Caco-2 (cell line): Measurements from ENCODE around the gene PPP4R2. TPM values are rescaled to one million over a fixed set of nuclear protein-coding genes. Genes with fewer than 3 reads are reported as not detected.
A peak's percentile ranks its signal among the peaks of the same experiment; 100 is the strongest.
"Not testable (repeated sequence)": the region's sequence is repeated elsewhere in the genome, so short reads cannot be mapped to it uniquely, and the experiment has no call there.

Experiments
- BruUV-seq: library from RNA; stranded (reverse); fragments of 400-500 nt; replicated peaks from 2 replicates; lab custom pipeline; 2021; lab: Mats Ljungman, UMichigan
- CTCF ChIA-PET: fragments of 300-600 bp; sonication (Branson Sonifier 250); formaldehyde crosslinking; loops from one replicate; lab custom pipeline; 2022; ENCODE audit warnings: antibody characterized with exemption; lab: Charles Lee
- POLR2A ChIA-PET: fragments of 300-600 bp; sonication (Branson Sonifier 250); formaldehyde crosslinking; loops from one replicate; lab custom pipeline; 2022; ENCODE audit warnings: antibody characterized with exemption; lab: Charles Lee
- DNase-seq, 2 experiments: peaks; one replicate each; pipeline versions ENCODE4 v3.0.0 to v3.0.0-alpha.2; 2020 to 2022
- H3K27me3 ChIP-seq: replicated peaks from 2 replicates; pipeline ENCODE4 v1.6.0; 2011; ENCODE audit warnings: low read length; ENCODE audit not compliant: control insufficient read depth, insufficient read depth
- H3K36me3 ChIP-seq: 2 replicates; pipeline ENCODE4 v1.5.1; 2011; ENCODE audit warnings: low read length; ENCODE audit not compliant: control insufficient read depth, insufficient read depth
- H3K4me1 ChIP-seq: fragments of 250-450 bp; sonication (Bioruptor Pico); 2 replicates; pipeline ENCODE4 v1.5.1; 2020; ENCODE audit warnings: mild to moderate bottlenecking
- H3K4me3 ChIP-seq: 2 replicates; pipeline ENCODE4 v1.5.1; 2011; ENCODE audit warnings: low read depth, mild to moderate bottlenecking, control low read depth, low read length
- H3K9me3 ChIP-seq: fragments of 250-450 bp; sonication (Bioruptor Pico); 2 replicates; pipeline ENCODE4 v1.5.1; 2020; ENCODE audit warnings: mild to moderate bottlenecking, moderate library complexity
- H3K27ac Mint-ChIP-seq: one replicate; pipeline ENCODE4 v1.8.0; 2022; ENCODE audit warnings: mixed read lengths; ENCODE audit not compliant: unreplicated experiment
- H3K27me3 Mint-ChIP-seq: one replicate; pipeline ENCODE4 v1.8.0; 2022; ENCODE audit warnings: mixed read lengths; ENCODE audit not compliant: insufficient read depth, unreplicated experiment
- H3K36me3 Mint-ChIP-seq: one replicate; pipeline ENCODE4 v1.8.0; 2022; ENCODE audit warnings: mild to moderate bottlenecking, mixed read lengths; ENCODE audit not compliant: insufficient read depth, unreplicated experiment
- H3K4me1 Mint-ChIP-seq: one replicate; pipeline ENCODE4 v1.8.0; 2022; ENCODE audit warnings: low read depth, mixed read lengths; ENCODE audit not compliant: unreplicated experiment
- H3K4me3 Mint-ChIP-seq: one replicate; pipeline ENCODE4 v1.8.0; 2022; ENCODE audit warnings: mild to moderate bottlenecking, moderate library complexity, mixed read lengths; ENCODE audit not compliant: unreplicated experiment
- H3K9me3 Mint-ChIP-seq: one replicate; pipeline ENCODE4 v1.8.0; 2022; ENCODE audit warnings: mixed read lengths; ENCODE audit not compliant: unreplicated experiment
- CTCF ChIP-seq, 2 experiments: fragments of 200-600 bp in 1 of 2; IDR thresholded peaks; 1 replicate in 1 of 2; 2 replicates in 1 of 2; pipeline versions ENCODE4 v1.5.1 to v1.8.0; 2011 to 2022; ENCODE audit warnings: antibody characterized with exemption in 1 of 2, control low read depth in 1 of 2, inconsistent platforms in 1 of 2, low read depth in 1 of 2, low read length in 1 of 2, mild to moderate bottlenecking in 1 of 2, moderate library complexity in 1 of 2; ENCODE audit not compliant: insufficient read depth in 1 of 2, severe bottlenecking in 1 of 2, unreplicated experiment in 1 of 2
- intact Hi-C: fragments of 100-400 bp; cut with micrococcal nuclease; formaldehyde crosslinking; loops from one replicate; pipeline ENCODE4 v1.10.0; 2022; ENCODE audit not compliant: unreplicated experiment
- total RNA-seq: library from RNA; stranded (reverse); gene quantifications from 2 replicates; pipeline ENCODE4 v1.2.3, GENCODE V29; 2022

PPP4R2 gene
- total RNA-seq, 1 experiment from 2014 or later, result 91.3 TPM

- Mint-ChIP-seq H3K4me1 (peaks cover 27% of the 10 kb centered on the region), H3K27ac (peak overlapping the region; percentile 90), H3K4me3 (peak overlapping the region; percentile 98), H3K27me3 (no peaks in the 10 kb centered on the region), H3K36me3 (peaks cover 63% of the 10 kb centered on the region), H3K9me3 (no peaks in the 10 kb centered on the region)
- POLR2A ChIA-PET, result interaction anchor here (0.6 to 1.7 kb wide), 3 partner anchors 25 to 44 kb away, joined by 4 to 6 read pairs (median 4); no protein-coding TSS in a partner anchor
- no peaks in the 10 kb centered on the region for H3K9me3 ChIP-seq
- DNase-seq, result peak in 1 of 2 experiments; percentile 59
- TSS peak; percentile 33 for BruUV-seq
- intact Hi-C loops, result loop anchor here (1.0 to 2.0 kb wide), 4 partner anchors 24 to 146 kb away; no protein-coding TSS in a partner anchor
- CTCF ChIA-PET, result interaction anchor here (0.6 to 2.3 kb wide), 7 partner anchors 25 to 146 kb away, joined by 3 to 12 read pairs (median 6); no protein-coding TSS in a partner anchor
- TF ChIP-seq CTCF (IDR thresholded peaks at IDR 0.05; ENCODE audit: insufficient read depth in 1 of 2, low read depth in 1 of 2, low read length in 1 of 2, severe bottlenecking in 1 of 2, unreplicated experiment in 1 of 2), result peak; percentile 26 to 41
- no peaks in the 10 kb centered on the region for H3K27me3 ChIP-seq
- H3K4me3 ChIP-seq, result peak overlapping the region; percentile 91
- no peaks in the 10 kb centered on the region for H3K36me3 ChIP-seq
- H3K4me1 ChIP-seq, result peaks cover 29% of the 10 kb centered on the region
Measured at GRCh38 chr3:72997421-72997961, 880 bp downstream of the PPP4R2 start.

GRCh38 chr3:72998466-72998865, 1.9 kb downstream of the PPP4R2 start:
- no peak for TF ChIP-seq CTCF (IDR thresholded peaks at IDR 0.05; ENCODE audit: insufficient read depth in 1 of 2, low read depth in 1 of 2, low read length in 1 of 2, severe bottlenecking in 1 of 2, unreplicated experiment in 1 of 2)
- intact Hi-C loops, result no loop called here
- no peaks in the 10 kb centered on the region for H3K27me3 Mint-ChIP-seq
- H3K36me3 ChIP-seq, result no peaks in the 10 kb centered on the region
- peaks cover 72% of the 10 kb centered on the region for H3K36me3 Mint-ChIP-seq
- peaks cover 25% of the 10 kb centered on the region for H3K4me1 Mint-ChIP-seq
- ChIA-PET CTCF (interaction anchor here (2.3 kb wide), 1 partner anchor 60 kb away, joined by 8 read pairs; no protein-coding TSS in a partner anchor), POLR2A (interaction anchor here (1.2 kb wide), 1 partner anchor 26 kb away, joined by 5 read pairs; no protein-coding TSS in a partner anchor)
- no peak for DNase-seq
- H3K4me3 Mint-ChIP-seq, result peak overlapping the region; percentile 98
- H3K4me1 ChIP-seq, result peaks cover 29% of the 10 kb centered on the region
- no peak overlapping the region for H3K27ac Mint-ChIP-seq
- BruUV-seq, result no TSS peak
- peak overlapping the region; percentile 91 for H3K4me3 ChIP-seq
- H3K9me3 Mint-ChIP-seq, result no peaks in the 10 kb centered on the region
- no peaks in the 10 kb centered on the region for H3K27me3 ChIP-seq
- no peaks in the 10 kb centered on the region for H3K9me3 ChIP-seq

DNA sequence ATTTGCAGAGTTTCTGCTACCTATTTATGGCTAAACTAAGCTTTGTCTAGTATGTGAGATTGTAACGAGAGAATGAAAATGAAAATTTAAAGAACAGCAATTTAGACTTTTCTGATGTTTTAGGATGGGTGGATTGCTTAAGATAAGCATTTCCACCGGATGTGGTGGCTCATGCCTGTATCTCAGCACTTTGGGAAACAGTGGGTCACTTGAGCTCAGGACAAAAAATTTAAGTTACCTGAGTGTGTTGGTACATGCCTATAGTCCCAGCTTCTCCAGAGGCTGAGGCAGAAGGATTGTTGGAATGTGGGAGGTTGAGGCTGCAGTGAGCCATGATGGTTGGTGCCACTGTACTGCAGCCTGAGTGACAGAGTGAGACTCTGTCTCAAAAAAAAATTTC, 3.3 kb downstream of the PPP4R2 start:
- no peaks in the 10 kb centered on the region for H3K27me3 Mint-ChIP-seq
- H3K4me1 ChIP-seq, result peaks cover 29% of the 10 kb centered on the region
- POLR2A ChIA-PET, result interaction anchor here (0.7 kb wide), 1 partner anchor 22 kb away, joined by 3 read pairs; no protein-coding TSS in a partner anchor

DNA sequence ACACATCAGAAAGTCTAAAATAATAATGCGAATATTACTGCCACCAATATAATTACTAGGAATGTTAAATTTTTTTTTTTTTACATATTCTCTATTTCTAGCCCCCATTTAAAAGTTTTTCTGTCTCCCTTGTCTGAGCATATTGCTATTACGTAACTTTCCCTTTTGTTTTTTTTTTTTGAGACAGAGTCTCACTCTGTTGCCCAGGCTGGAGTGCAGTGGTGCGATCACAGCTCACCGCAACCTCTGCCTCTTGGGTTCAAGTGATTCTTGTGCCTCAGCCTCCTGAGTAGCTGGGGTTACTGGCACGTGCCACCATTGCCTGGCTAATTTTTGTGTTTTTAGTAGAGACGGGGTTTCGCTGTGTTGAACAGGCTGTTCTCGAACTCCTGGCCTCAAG, 6.4 kb downstream of the PPP4R2 start:
- peaks cover 16% of the 10 kb centered on the region; the same call in 1 of the 2 replicates for H3K4me1 ChIP-seq
- H3K27me3 Mint-ChIP-seq, H3K4me3 ChIP-seq, BruUV-seq, POLR2A ChIA-PET, H3K4me3 Mint-ChIP-seq, CTCF ChIA-PET, H3K9me3 Mint-ChIP-seq, DNase-seq, H3K27ac Mint-ChIP-seq, H3K9me3 ChIP-seq, H3K36me3 ChIP-seq, H3K27me3 ChIP-seq, intact Hi-C loops: not testable (repeated sequence)
- H3K4me1 Mint-ChIP-seq, result peaks cover 20% of the 10 kb centered on the region
- peaks cover 97% of the 10 kb centered on the region for H3K36me3 Mint-ChIP-seq

More for the DNA sequence above, 3.3 kb downstream of the PPP4R2 start:
- no peaks in the 10 kb centered on the region for H3K27me3 ChIP-seq
- Mint-ChIP-seq H3K27ac (no peak overlapping the region), H3K9me3 (no peaks in the 10 kb centered on the region), H3K36me3 (peaks cover 87% of the 10 kb centered on the region), H3K4me1 (peaks cover 20% of the 10 kb centered on the region), H3K4me3 (peak overlapping the region; percentile 30)
- H3K36me3 ChIP-seq, result no peaks in the 10 kb centered on the region
- H3K9me3 ChIP-seq, result no peaks in the 10 kb centered on the region
- BruUV-seq, result no TSS peak
- no peak for DNase-seq
- H3K4me3 ChIP-seq, result no peak overlapping the region
- intact Hi-C loops, result no loop called here
- TF ChIP-seq CTCF (IDR thresholded peaks at IDR 0.05; ENCODE audit: insufficient read depth in 1 of 2, low read depth in 1 of 2, low read length in 1 of 2, severe bottlenecking in 1 of 2, unreplicated experiment in 1 of 2), result no peak
- CTCF ChIA-PET, result no interaction called here
